Body of pancreas (tissue), 4 donors: ENCODE measurements around the gene LEPROT.

Source experiments
- POLR2A ChIP-seq, 3 donors: fragments of 450-650 bp; IDR thresholded peaks; one replicate each; pipeline ENCODE4 v1.6.1; 2016; ENCODE audit warnings: antibody characterized with exemption in 3 of 3, mild to moderate bottlenecking in 2 of 3
- TF ChIP-seq, protein P1 (sequence below), 7 experiments: fragments of 450-650 bp in 4 of 7; fragments of 200-600 bp in 3 of 7; sonication (generic) in 3 of 7; IDR thresholded peaks; one replicate each; pipeline ENCODE4 v1.5.1; 2016 to 2019; ENCODE audit warnings: antibody characterized with exemption in 7 of 7

DNA sequence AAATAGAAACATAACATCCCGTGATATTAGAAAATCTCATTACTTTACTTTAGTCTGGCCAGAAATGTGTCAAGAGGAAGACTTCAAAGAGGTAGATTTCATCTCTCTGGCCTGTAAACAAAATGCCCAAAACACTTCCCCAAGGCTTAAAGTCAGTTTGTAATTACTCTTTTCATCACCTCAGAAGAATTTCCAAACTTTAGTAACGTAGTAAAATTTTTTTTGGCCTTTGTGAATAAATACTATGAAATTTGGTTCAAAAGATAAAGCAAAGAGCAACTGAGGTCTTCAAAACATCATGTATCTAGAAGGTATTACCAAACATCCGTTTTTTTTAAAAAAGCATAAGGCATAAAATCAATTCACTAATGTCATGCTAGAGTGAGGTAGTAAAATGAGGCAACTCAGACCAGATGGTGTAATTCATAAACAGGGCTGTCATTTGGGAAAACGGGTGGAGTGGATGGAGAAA, 51.4 kb downstream of the LEPROT start:
- TF ChIP-seq, protein P1, sequence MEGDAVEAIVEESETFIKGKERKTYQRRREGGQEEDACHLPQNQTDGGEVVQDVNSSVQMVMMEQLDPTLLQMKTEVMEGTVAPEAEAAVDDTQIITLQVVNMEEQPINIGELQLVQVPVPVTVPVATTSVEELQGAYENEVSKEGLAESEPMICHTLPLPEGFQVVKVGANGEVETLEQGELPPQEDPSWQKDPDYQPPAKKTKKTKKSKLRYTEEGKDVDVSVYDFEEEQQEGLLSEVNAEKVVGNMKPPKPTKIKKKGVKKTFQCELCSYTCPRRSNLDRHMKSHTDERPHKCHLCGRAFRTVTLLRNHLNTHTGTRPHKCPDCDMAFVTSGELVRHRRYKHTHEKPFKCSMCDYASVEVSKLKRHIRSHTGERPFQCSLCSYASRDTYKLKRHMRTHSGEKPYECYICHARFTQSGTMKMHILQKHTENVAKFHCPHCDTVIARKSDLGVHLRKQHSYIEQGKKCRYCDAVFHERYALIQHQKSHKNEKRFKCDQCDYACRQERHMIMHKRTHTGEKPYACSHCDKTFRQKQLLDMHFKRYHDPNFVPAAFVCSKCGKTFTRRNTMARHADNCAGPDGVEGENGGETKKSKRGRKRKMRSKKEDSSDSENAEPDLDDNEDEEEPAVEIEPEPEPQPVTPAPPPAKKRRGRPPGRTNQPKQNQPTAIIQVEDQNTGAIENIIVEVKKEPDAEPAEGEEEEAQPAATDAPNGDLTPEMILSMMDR (IDR thresholded peaks at IDR 0.05): no peak
- no peak for TF ChIP-seq POLR2A (IDR thresholded peaks at IDR 0.05)
